Measurements from ENCODE around the gene DHX16. TPM values are rescaled to one million over a fixed set of nuclear protein-coding genes. Genes with fewer than 3 reads are reported as not detected.

Gene DHX16
- total and polyA plus RNA-seq, 2 donors (not counting 1 experiment from before 2014, with no cell fraction given), result 51.1 to 71.7 TPM

DNA sequence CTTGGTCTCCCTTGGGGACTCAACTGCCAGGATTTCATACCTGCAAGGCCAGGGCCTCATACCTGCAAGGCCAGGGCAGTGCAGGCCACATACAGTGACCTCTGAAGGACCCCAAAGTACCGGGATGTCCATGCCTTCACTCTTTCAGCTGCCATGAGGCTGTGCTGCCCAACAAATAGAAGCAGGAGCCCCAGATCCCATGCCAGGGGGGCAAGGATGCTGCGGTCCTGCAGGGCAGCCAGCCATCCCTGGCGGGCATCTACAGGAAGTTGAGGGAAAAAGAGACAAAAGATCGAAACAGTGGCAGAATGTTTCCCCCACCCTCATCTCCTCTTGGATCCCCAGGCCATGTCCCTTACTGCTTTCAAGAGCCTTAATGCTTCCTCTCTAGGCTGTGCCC lies 17.2 kb upstream of the DHX16 start:
- intact Hi-C loops (cut with micrococcal nuclease), result loop anchor here (1.0 kb wide), 1 partner anchor 8 kb away; no protein-coding TSS in a partner anchor
- H3K4me1 ChIP-seq (ENCODE audit: control insufficient read depth in 2 of 2, insufficient read depth in 2 of 2, low read length in 2 of 2), result peaks cover 36 to 43% of the 10 kb centered on the region in 2 donors
- H3K9ac ChIP-seq (ENCODE audit: low read length), result peak overlapping the region; percentile 98
- DNase-seq, result peak; percentile 29
- peak overlapping the region; percentile 65 for H2AFZ ChIP-seq (ENCODE audit: insufficient read depth, low read depth, low read length, poor library complexity, severe bottlenecking)
- H3K4me3 ChIP-seq (ENCODE audit: control extremely low read depth in 1 of 5, extremely low read depth in 1 of 5, insufficient read depth in 1 of 5, low read depth in 2 of 5, low read length in 4 of 5), result peak overlapping the region; percentile 65 to 94 (median 79)
- H3K27me3 Mint-ChIP-seq, result no peaks in the 10 kb centered on the region
- peaks cover 58% of the 10 kb centered on the region for H3K4me1 Mint-ChIP-seq
- H3K27ac Mint-ChIP-seq, result peak overlapping the region; percentile 99
- H3K4me3 Mint-ChIP-seq, result peak overlapping the region; percentile 97
- peaks cover 0 to 3% of the 10 kb centered on the region in 2 experiments for H3K36me3 ChIP-seq (replicated peaks in 1 of 2; ENCODE audit: control extremely low read depth in 1 of 2, control insufficient read depth in 1 of 2, extremely low read depth in 1 of 2, insufficient read depth in 2 of 2, low read length in 1 of 2)
- CTCF ChIA-PET, result interaction anchor here (1.1 to 8.9 kb wide), 5 partner anchors 10 to 145 kb away, joined by 3 to 151 read pairs (median 4); partner anchors contain the start of genes MDC1, MRPS18B and TUBB
- 35% methylated on average over 3 of the region's 4 CpGs for WGBS (ENCODE audit: insufficient coverage)
- peak overlapping the region; percentile 93 to 97 for H3K27ac ChIP-seq (ENCODE audit: low read length in 2 of 2)
- H3K79me2 ChIP-seq (ENCODE audit: control insufficient read depth, insufficient read depth, low read length), result peaks cover 30% of the 10 kb centered on the region
- peak overlapping the region; percentile 100 for H3K4me2 ChIP-seq (replicated peaks; ENCODE audit: low read depth, low read length, poor library complexity, severe bottlenecking)
- no peaks in the 10 kb centered on the region for H3K9me3 Mint-ChIP-seq (ENCODE audit: insufficient read depth)
- POLR2A ChIA-PET, result interaction anchor here (2.9 kb wide), 1 partner anchor 27 kb away, joined by 10 read pairs; the partner anchor contains the start of gene MDC1
- no peaks in the 10 kb centered on the region for H3K27me3 ChIP-seq (replicated peaks in 1 of 4; ENCODE audit: control extremely low read depth in 1 of 4, control insufficient read depth in 3 of 4, insufficient read depth in 4 of 4, low read length in 3 of 4)
- no peak for ATAC-seq (ENCODE audit: low read depth)
- TF ChIP-seq EZH2 (IDR thresholded peaks at IDR 0.05; ENCODE audit: borderline replicate concordance, insufficient read depth, low read depth, low read length, poor library complexity, severe bottlenecking), result no peak
- TF ChIP-seq, protein P1, sequence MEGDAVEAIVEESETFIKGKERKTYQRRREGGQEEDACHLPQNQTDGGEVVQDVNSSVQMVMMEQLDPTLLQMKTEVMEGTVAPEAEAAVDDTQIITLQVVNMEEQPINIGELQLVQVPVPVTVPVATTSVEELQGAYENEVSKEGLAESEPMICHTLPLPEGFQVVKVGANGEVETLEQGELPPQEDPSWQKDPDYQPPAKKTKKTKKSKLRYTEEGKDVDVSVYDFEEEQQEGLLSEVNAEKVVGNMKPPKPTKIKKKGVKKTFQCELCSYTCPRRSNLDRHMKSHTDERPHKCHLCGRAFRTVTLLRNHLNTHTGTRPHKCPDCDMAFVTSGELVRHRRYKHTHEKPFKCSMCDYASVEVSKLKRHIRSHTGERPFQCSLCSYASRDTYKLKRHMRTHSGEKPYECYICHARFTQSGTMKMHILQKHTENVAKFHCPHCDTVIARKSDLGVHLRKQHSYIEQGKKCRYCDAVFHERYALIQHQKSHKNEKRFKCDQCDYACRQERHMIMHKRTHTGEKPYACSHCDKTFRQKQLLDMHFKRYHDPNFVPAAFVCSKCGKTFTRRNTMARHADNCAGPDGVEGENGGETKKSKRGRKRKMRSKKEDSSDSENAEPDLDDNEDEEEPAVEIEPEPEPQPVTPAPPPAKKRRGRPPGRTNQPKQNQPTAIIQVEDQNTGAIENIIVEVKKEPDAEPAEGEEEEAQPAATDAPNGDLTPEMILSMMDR (IDR thresholded peaks at IDR 0.05), result no peak
- peaks cover 26% of the 10 kb centered on the region for H4K20me1 ChIP-seq (ENCODE audit: control insufficient read depth, insufficient read depth, low read length, poor library complexity, severe bottlenecking)
- no peaks in the 10 kb centered on the region for H3K9me3 ChIP-seq (ENCODE audit: control extremely low read depth in 1 of 3, control insufficient read depth in 2 of 3, insufficient read depth in 1 of 3, low read length in 2 of 3)
